DMS114 treated with DMSO at 0.1 percent for 48 hours (cell line): ENCODE data around the gene GALNT2.
A peak's percentile ranks its signal among the peaks of the same experiment; 100 is the strongest.

ENCODE experiments used
- DNase-seq: peaks from one replicate; lab custom pipeline; 2025; ENCODE audit not compliant: unreplicated experiment; lab: John Stamatoyannopoulos, UW

Gene GALNT2

DNA sequence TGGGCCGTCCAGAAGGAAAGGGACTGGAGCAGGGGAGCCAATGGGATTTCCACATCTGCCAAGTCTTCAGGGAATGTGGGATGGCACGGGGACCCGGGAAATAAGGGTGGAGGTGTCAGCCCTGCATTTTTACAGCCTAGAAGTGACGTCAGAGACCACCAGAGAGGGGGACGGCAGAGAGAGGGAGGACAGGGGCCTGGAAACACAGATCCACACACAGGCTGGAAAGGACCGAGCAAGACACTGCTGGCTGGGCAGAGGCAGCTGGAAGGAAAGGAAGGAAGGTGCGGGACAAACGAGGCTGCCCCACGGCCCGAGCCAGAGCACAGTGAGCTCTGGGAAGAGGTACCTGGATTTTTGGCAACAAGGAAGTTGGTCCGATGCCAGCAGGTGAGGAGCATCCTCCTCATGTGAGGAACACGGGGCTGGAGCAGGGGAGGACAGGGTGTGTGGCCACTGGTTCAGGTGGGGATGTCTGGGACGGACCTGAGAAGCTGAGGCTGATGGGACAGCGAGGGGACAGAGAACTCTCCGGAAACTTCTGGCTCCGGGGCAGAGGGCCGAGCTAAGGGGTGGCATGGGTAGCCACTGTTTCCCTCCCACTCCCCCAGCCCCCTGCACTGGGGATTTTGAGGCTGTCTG lies 220.8 kb downstream of the GALNT2 start:
- DNase-seq: no peak

DNA sequence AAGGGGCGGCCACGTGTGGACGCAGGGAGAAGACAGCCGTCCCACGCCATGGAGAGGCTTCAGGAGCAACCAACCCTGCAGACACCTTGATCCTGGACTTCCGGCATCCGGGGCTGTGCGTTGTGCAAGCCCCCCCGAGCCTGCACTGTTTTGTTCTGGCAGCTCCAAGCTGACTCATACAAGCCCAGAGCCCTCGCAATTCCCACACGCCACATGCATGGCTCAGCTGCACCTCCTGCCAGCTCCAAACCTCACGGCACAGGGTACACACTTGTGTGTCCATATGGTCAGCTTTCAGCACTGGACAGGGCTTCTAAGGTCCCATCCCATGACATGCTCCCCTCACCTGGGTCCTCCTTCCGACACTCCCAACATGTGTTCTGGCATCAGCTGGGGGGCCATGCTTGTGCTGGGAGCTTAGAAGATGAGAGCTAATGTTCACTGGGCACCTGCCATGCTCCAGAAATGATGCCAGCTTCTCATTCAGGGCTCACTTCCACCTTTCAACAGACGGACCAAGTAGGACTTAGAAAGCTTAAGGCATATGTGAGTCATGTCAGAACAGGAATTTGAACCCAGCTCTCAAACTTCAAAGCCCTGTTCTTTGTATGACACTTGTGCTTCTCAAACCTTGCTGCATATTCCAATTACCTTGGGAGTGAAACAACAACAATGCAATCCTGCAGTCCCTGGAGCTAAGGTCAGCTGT lies 221.8 kb downstream of the GALNT2 start:
- DNase-seq: no peak

DNA sequence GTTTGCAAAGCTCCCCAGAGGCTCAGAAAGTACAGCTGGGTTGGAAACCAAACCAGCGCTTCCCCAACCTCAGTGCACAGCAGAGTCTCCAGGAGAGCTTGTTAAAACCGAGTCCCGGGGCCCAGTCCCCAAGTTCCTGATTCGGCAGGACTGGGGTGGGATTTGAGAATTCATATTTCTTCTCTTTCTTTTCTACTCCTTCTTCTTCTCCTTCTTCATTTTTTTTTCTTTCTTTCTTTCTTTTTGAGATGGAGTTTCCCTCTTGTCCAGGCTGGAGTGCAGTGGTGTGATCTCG lies 222.3 kb downstream of the GALNT2 start:
- no peak for DNase-seq

DNA sequence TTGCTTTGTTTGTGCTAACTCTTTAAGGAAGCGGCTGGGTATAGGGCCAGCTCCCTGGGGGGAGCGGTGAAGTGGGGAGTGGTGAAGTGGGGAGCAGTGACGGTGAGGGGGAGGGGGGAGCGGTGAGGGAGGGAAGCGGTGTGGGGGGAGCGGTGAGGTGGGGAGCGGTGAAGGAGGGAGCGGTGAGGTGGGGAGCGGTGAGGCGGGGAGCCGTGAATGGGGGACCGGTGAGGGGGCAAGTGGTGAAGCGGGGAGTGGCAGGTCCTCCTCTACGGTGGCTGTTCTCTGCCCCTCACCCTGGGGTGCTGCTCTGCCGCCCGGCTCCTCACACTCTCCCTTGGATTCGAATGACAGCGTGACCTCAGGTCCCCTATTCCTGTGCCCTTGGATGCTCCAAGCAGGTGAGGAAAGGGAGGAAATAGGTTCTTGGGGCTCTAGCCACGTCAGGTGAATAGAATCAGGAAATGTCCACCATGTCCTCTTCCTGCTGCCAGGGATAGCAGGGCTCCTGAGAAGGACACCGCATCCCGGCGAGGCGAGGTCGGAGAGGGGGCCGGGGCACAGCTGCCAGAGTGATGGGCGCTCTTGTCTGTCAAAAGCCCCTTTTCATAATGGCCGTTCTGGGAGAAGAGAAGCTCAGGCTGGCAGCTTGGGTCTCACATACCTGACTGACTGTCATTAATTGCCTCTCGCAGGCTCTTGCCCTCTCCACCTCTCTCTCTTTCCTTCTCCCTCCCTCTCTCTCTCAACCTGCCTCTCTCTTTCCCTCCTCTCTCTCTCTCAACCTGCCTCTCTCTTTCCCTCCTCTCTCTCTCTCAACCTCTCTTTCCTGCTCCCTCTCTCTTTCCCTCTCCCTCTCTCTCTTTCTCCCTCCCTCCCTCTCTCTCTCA lies 224.9 kb downstream of the GALNT2 start:
- DNase-seq: no peak

DNA sequence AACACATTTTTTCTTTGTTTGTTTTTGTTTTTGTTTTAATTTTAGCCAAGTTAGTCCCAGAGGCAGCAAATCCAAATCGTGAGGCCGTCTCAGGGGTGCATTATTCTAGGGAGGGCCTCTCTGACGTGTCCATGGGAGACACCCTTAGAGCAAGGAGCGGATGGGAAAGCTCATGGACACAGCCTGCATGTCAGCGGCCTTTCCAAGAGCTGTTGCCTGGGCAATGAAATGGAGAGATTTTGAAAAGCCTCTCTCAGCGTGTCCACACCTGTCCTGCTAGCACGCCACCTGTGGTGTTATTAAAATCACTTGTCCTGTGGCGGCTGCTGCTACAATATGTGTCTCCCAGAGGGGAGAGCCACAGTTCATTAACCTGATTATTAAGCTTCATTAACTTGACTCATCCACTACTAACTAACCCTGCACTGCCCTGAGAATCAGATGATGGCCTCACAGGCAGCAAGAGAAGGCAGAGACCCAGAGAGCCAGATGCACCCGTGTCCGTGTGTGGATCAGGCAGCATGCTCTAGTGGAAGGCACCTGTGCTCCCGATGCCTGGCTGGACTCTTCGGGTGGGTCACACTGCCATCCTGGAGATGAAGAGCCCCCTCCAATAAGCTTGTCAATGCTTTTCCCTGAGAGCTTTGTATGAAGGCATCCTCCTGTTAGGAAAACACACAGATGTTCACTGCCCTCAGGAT lies 225.8 kb downstream of the GALNT2 start:
- no peak for DNase-seq

DNA sequence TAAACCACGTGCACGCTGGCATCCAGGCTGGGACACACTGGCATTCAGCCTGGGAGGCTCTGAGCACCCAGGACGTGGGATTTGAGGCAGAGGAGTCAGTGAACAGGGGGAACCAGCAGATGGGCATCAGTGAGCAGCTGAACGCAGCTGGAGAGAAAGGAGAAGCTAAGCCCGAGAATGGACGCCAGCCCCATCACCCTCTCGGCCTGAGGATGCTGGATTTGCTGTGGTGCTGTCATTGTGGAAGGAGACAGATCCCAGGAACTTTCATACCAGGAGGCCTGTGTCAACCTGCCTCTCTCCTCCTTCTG lies 226.3 kb downstream of the GALNT2 start:
- no peak for DNase-seq

DNA sequence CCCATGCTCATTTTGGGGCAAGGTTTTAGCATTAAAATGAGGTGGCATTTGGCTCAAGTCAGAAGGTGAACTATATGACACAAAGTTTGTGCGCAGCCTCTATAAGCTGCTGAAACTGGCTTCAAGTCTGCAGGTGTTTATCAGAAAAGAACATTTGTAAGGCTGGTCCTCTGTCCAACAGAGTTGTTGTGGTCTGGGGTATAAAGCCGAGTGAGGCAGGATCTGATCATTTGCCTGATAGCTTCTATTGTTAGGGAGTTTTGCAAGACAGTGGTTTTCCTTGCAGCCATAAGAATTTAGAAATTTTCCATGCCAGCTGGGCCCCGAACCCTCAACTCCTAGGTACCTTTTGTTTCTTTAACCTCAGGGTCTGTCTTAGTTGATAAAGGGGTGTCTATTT lies 228.3 kb downstream of the GALNT2 start:
- no peak for DNase-seq

DNA sequence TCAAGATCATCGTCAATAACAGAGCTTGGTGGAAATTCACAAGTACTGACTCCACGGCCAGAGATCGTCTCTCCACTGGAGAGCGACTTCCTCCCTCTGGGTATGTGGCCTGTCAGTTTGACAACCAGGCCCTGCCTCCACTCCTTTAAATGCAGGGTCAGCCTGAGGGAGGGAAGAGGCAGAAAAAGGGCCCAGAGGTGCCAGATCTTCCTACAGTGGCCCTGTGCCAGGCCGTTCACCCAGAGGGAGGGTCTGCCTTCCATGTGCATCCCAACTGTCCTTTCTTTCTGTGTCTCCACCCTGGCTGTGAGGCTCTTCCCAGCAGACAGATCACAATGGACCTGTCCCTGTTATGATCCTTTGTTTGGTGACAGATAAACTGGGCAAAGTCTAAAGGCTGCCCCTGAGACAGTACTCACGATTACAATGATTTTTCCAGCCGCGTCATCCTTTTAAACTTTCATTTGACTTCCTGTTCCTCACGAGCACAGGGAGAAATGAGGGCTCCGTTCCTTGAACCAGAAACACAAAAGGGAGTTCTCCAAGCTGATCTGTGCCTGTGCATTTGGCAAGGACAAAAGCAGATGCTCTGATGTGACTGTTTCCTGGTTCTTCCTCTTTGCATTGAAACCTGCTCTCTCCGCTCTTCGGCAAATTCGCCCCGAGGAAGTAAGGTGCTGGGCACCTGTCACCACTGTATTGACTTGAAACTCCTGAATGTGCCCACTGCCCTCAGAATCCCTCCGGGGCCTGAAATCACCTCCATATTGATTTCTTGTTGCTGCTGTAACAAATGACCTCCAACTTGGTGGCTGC lies 232.4 kb downstream of the GALNT2 start:
- no peak for DNase-seq

DNA sequence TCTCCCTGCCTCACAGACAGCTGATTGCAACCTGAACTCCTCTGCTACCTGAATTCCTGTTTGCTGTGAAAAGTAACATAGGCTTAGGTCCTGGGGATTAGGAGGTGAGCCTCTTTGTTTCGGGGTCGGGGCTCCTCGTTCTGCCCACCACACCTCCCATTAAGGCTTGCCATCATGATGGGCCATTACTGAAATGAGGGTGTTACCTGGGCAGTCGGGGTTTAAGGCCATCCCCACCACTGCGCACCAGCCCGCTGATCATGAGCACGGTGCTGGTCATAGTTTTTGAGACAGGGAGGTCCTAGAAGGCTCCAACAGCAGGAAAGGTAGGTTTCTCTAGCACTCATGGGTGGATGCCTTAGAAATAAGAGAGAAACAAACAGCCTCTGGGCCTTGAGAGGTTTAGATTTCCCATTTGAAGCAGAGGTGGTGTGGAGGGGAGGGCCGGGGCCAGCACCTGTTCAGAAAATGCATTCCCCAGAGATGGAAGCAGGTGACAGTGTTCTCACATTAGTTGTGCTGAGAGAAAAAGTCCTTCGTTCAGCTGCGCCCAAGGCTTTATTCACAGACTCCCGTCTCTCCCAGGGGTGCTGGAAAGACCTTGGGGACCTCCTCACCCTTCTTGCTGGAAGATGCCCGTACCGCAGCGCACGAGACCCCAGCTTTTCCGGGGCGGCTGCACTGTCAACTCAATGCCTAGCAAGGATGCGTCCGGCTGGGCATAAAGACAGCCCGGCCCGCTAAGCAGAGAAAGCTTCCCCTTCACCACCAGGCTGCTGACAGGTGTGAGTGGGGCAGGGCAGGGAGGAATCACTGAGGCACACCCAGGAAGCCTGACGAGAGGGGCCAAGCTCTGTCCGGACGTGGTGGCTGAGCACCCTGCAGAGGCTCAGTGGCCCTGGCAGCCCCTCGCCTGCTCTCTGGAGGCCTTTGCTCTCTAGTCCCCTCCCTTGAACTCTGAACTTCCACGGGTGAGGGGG lies 233.6 kb downstream of the GALNT2 start:
- DNase-seq: no peak

DNA sequence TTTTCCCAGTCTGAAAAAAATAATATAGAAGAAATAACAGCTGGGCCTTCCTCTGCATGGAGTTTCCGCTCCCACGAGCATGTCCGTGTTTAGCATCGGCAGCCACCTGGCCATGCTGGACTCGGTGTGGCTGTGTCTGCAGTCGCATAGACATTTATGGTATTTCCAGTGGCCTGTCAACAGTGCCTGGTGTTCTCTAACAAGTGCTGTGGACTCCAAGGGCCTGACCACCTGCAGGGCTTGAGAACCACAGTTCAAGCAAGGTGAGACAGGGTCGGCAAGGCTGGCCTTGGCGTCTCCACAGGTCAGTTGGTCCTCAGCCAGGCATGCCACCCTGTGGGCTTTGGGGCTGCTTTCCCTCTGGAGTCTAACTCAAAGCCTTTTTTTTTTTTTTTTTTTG lies 234.3 kb downstream of the GALNT2 start:
- no peak for DNase-seq

DNA sequence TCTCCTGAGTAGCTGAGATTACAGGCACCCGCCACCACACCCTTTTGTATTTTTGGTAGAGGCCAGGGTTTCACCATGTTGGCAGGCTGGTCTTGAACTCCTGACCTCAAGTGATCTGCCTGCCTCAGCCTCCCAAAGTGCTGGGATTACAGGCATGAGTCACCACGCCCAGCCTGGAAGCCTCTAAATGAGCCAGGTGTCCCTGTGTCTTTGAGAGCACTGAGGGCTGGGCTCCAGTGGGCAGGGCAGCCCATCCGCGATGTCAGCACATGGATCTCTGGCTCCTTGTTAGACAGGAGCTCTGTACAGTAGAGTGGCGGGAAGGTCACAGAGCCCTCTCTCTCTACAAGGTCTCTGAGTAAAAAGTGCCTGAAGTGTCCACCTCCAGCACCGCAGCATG lies 234.8 kb downstream of the GALNT2 start:
- DNase-seq: no peak

DNA sequence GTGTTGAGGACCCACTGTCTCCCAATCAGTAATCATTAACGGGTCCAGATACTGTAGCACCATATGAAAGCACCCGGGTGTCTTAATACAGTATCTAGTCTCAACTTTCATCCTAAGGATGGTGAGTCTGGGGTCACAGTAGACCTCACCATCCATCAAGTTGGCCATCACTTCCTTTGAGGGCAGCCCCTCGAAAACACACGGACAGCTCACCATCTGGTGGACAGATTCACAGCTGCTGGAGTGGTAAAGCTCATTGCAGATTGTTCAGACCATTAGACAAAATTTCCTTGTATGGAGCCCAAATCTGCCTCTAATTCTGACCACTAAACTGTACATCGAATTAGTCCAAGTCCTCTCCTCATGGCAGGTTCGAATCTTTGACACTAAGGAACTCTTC lies 236.0 kb downstream of the GALNT2 start:
- no peak for DNase-seq

DNA sequence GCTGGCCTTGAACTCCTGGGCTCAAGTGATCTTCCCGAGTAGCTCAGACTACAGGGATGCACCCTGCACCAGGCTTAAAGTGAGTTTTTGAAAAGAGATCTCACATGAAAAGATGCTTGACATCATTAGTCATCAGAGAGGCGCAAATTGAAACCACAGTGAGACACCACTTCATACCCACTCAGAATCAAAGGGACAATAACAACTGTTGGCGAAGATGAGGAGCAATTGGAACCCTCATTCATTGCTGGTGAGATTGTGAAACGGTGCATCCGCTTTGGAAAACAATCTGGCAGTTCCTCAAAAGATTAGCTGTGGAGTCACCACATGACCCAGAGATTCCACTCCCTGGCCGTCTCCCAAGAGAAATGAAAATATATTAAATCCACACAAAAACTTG lies 236.8 kb downstream of the GALNT2 start:
- no peak for DNase-seq

DNA sequence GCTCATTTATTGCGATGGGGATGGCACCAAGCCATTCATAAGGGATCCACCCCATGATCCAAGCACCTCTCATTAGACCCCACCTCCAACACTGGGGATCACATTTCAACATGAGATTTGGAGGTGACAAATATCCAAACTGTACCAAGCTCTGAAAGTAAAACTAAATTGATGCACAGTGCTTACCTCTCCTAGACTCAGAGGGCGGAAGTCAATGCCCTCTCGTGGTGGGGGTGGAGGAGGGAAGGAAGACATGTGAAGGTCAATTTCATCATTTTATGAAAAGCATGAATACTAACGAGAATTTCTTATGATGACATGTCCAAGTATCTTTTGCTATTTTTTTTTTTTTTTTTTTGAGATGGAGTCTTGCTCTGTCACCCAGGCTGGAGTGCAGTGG lies 239.1 kb downstream of the GALNT2 start:
- no peak for DNase-seq

DNA sequence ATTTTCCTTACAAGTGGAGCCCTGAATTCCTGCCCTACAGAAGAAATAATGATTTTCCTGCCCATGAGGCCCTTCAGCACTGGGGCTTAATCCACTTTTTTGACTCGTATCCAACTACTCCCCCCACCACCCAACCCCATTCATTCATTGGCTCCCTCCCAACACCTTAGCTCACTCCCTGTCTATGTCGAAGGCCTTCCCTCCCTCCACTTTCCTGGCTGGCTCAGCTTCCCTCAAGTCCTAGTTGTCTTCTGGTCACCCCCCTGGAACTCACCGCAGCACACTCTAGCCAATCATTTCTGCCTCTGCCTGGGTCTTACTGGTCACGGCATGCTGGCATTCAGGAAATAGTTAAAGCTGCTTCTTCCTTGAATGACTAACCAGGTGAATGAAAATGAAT lies 240.2 kb downstream of the GALNT2 start:
- no peak for DNase-seq

DNA sequence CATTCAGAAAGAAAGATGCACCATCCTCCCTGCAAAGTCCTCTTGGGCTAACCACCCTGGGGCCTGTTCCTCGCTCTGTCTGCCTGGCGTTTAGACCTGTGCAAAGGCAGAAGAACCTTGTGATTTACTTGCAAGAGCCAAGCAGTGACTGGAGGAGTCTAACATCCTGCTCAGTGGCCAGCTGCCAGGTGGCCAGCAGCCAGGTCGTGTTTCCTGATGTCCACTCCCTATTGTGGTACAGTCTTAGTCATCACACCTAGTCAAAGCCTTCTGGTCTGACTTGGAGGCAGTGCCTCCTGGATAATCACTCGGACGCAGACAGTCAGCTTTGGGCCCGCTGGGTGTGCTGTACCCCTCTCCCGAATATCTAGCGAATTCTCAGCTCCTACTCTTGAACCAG lies 241.0 kb downstream of the GALNT2 start:
- no peak for DNase-seq

DNA sequence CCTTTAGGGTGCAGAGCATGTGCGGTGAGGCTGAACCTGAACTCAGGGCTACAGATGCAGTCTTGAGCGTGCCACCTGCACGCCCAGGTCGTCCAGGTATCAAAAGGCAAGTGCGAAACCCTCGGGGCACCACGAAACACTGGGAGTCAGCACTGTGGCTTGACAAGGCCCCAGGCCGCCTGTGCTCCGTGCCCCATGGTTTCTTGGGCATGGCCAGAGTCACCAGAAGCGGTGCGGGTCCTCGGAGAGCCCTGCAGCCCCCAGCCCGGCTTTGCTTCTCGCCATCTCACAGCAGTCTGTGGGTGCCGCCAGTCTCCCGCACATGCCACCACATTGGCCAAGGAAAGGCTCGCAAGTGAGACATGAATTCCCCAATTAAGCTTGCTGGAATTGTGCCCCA lies 241.8 kb downstream of the GALNT2 start:
- no peak for DNase-seq

DNA sequence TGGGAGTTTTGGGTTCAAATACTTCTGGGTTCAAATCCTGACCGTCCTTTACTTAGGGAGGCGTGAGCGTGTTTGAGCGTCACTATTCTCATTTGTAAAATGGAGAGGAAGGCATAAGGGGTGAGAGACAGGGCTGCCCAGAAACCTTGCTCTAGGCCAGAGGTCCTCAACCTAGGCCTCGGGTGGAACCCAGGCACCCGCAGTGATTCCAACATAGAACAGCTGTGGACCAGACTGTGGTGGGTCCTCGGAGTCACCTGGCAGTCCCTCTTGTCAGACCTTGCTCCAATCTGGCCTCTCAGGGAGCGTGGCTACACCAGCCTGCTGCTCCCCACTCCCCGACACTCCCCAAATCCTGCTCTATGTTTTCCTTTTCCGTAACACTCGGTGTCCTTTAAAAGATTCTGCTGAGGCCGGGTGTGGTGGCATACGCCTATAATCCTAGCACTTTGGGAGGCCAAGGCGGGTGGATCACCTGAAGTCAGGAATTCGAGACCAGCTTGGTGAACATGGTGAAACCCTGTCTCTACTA lies 242.7 kb downstream of the GALNT2 start:
- no peak for DNase-seq

DNA sequence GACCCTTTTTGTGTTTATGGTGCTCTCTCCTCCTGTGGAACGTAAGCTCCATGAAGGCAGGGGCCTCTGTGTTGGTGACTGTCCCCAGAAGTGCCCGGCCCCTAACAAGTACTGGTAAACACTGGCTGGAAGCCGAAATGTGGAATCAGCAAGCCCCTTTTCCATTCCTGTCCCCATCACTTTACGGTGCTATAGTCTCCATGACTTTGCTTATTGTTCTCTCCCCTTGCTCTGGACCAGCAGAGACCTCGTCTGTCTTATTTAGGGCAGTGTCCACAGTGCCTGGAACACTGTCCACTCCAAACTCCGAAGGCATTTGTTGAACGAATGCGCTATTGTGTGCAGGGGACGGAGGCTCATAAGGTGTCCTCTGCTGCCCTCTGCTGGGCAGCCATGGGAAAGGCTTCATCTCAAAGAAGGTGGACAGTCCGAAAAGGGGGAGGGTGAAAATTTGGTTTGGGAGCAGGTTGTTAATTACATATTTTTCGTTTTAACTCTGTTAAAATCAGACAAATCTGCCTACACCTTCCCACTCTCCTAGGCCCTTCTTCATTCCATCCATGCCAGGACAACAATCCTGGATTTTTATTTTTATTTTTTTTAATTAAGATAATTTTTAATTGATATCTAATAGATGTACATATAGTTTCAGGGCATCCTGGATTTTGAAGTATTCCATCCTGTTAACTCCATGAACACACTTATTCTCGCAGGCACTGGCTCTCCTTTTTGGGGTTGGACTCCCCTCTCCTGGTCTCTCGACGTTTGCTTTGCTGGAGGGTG lies 243.5 kb downstream of the GALNT2 start:
- DNase-seq: peak; percentile 73
